HEK293 (cell line): ENCODE results near the gene ATP5ME.

ENCODE experiments used
- CTCF ChIA-PET: fragments of 350-600 bp; formaldehyde crosslinking; extraction: SDS; loops from one replicate; lab custom pipeline; 2021; ENCODE audit warnings: antibody characterized with exemption; lab: Yijun Ruan, JAX
- POLR2A ChIA-PET: fragments of 300-600 bp; formaldehyde crosslinking; extraction: SDS; loops from one replicate; lab custom pipeline; 2020; ENCODE audit warnings: antibody characterized with exemption, inconsistent platforms; lab: Yijun Ruan, JAX
- H3K27ac ChIP-seq: fragments of 200-500 bp; sonication (Bioruptor generic); 2 replicates; pipeline ENCODE4 v1.5.1; 2014; ENCODE audit warnings: low read depth, low read length, control low read depth, inconsistent platforms; ENCODE audit errors: extremely low read depth
- H3K36me3 ChIP-seq, 2 experiments: fragments of 200-500 bp in 1 of 2; sonication (Bioruptor generic) in 1 of 2; 1 replicate in 1 of 2; 2 replicates in 1 of 2; pipeline ENCODE4 v1.5.1; 2014 to 2017; ENCODE audit warnings: inconsistent platforms in 2 of 2, low read length in 2 of 2; ENCODE audit not compliant: control insufficient read depth in 2 of 2, insufficient read depth in 1 of 2
- H3K4me1 ChIP-seq: fragments of 200-500 bp; sonication (Bioruptor generic); 2 replicates; pipeline ENCODE4 v1.5.1; 2014; ENCODE audit warnings: mild to moderate bottlenecking, low read length, inconsistent platforms; ENCODE audit not compliant: control insufficient read depth, insufficient read depth
- H3K4me3 ChIP-seq: 2 replicates; pipeline ENCODE4 v1.5.1; 2011; ENCODE audit warnings: low read depth, mild to moderate bottlenecking, control low read depth, low read length, moderate library complexity
- H3K9me3 ChIP-seq: fragments of 200-500 bp; sonication (Bioruptor generic); 2 replicates; pipeline ENCODE4 v1.5.1; 2014; ENCODE audit warnings: low read depth, low read length, inconsistent platforms; ENCODE audit not compliant: control insufficient read depth, insufficient read depth
- RBAK ChIP-seq: fragments of 450-650 bp; formaldehyde crosslinking; IDR thresholded peaks from 2 replicates; pipeline ENCODE4 v1.5.1; 2016; ENCODE audit warnings: missing biosample characterization, missing genetic modification characterization
- ZBTB1 ChIP-seq: fragments of 450-650 bp; formaldehyde crosslinking; IDR thresholded peaks from 2 replicates; pipeline ENCODE4 v1.5.1; 2016; ENCODE audit warnings: missing biosample characterization, missing genetic modification characterization
- ZBTB7A ChIP-seq: fragments of 450-650 bp; formaldehyde crosslinking; IDR thresholded peaks from 2 replicates; pipeline ENCODE4 v1.5.1; 2016; ENCODE audit warnings: low read depth, missing biosample characterization, missing genetic modification characterization
- ZFHX2 ChIP-seq: fragments of 450-650 bp; formaldehyde crosslinking; conservative IDR thresholded peaks from 2 replicates; pipeline ENCODE4 v1.5.1; 2016; ENCODE audit warnings: missing biosample characterization, missing genetic modification characterization
- ZIC2 ChIP-seq: fragments of 450-650 bp; formaldehyde crosslinking; IDR thresholded peaks from 2 replicates; pipeline ENCODE4 v1.5.1; 2016; ENCODE audit warnings: missing biosample characterization, missing genetic modification characterization
- ZNF138 ChIP-seq: fragments of 450-650 bp; formaldehyde crosslinking; IDR thresholded peaks from 2 replicates; pipeline ENCODE4 v1.5.1; 2016; ENCODE audit warnings: missing biosample characterization, missing genetic modification characterization, borderline replicate concordance
- ZNF16 ChIP-seq: fragments of 450-650 bp; formaldehyde crosslinking; IDR thresholded peaks from 2 replicates; pipeline ENCODE4 v1.5.1; 2016; ENCODE audit warnings: low read depth, missing biosample characterization, missing genetic modification characterization
- ZNF221 ChIP-seq: fragments of 450-650 bp; formaldehyde crosslinking; IDR thresholded peaks from 2 replicates; pipeline ENCODE4 v1.5.1; 2017; ENCODE audit warnings: missing biosample characterization, missing genetic modification characterization, borderline replicate concordance
- ZNF335 ChIP-seq: fragments of 450-650 bp; formaldehyde crosslinking; conservative IDR thresholded peaks from 2 replicates; pipeline ENCODE4 v1.5.1; 2016; ENCODE audit warnings: missing biosample characterization, missing genetic modification characterization
- ZNF341 ChIP-seq: fragments of 450-650 bp; formaldehyde crosslinking; IDR thresholded peaks from 2 replicates; pipeline ENCODE4; 2016; ENCODE audit warnings: low read depth, missing biosample characterization, missing genetic modification characterization
- ZNF501 ChIP-seq: fragments of 450-650 bp; formaldehyde crosslinking; IDR thresholded peaks from 2 replicates; pipeline ENCODE4 v1.5.1; 2016; ENCODE audit warnings: missing biosample characterization, missing genetic modification characterization
- ZNF521 ChIP-seq: fragments of 450-650 bp; formaldehyde crosslinking; IDR thresholded peaks from 2 replicates; pipeline ENCODE4 v1.5.1; 2017; ENCODE audit warnings: missing biosample characterization, mild to moderate bottlenecking, missing genetic modification characterization
- ZNF585B ChIP-seq: fragments of 450-650 bp; formaldehyde crosslinking; IDR thresholded peaks from 2 replicates; pipeline ENCODE4 v1.5.1; 2016; ENCODE audit warnings: missing biosample characterization, missing genetic modification characterization
- ZNF610 ChIP-seq: fragments of 450-650 bp; formaldehyde crosslinking; IDR thresholded peaks from 2 replicates; pipeline ENCODE4 v1.5.1; 2016; ENCODE audit warnings: missing biosample characterization, missing genetic modification characterization, borderline replicate concordance
- ZNF626 ChIP-seq: fragments of 450-650 bp; sonication (Bioruptor Pico); formaldehyde crosslinking; IDR thresholded peaks from 2 replicates; pipeline ENCODE4 v1.5.1; 2018; ENCODE audit warnings: missing biosample characterization, missing genetic modification characterization, inconsistent platforms
- ZNF76 ChIP-seq: fragments of 450-650 bp; formaldehyde crosslinking; IDR thresholded peaks from 2 replicates; pipeline ENCODE4; 2016; ENCODE audit warnings: low read depth, missing biosample characterization, missing genetic modification characterization, borderline replicate concordance
- ZNF843 ChIP-seq: fragments of 450-650 bp; formaldehyde crosslinking; IDR thresholded peaks from 2 replicates; pipeline ENCODE4 v1.5.1; 2016; ENCODE audit warnings: missing biosample characterization, missing genetic modification characterization
- TF ChIP-seq, protein P1 (sequence below): fragments of 450-650 bp; formaldehyde crosslinking; IDR thresholded peaks from 2 replicates; pipeline ENCODE4 v1.5.0; 2017; ENCODE audit warnings: missing biosample characterization, missing genetic modification characterization, borderline replicate concordance
- TF ChIP-seq, protein P2 (sequence below): fragments of 450-650 bp; formaldehyde crosslinking; IDR thresholded peaks from 2 replicates; pipeline ENCODE4 v1.5.1; 2016; ENCODE audit warnings: missing biosample characterization, missing genetic modification characterization
- TF ChIP-seq, protein P3 (sequence below): fragments of 450-650 bp; formaldehyde crosslinking; IDR thresholded peaks from 2 replicates; pipeline ENCODE4 v1.5.1; 2016; ENCODE audit warnings: missing biosample characterization, missing genetic modification characterization
- TF ChIP-seq, protein P4 (sequence below): fragments of 450-650 bp; formaldehyde crosslinking; IDR thresholded peaks from 2 replicates; pipeline ENCODE4 v1.5.1; 2016; ENCODE audit warnings: missing biosample characterization, missing genetic modification characterization

ATP5ME gene

DNA sequence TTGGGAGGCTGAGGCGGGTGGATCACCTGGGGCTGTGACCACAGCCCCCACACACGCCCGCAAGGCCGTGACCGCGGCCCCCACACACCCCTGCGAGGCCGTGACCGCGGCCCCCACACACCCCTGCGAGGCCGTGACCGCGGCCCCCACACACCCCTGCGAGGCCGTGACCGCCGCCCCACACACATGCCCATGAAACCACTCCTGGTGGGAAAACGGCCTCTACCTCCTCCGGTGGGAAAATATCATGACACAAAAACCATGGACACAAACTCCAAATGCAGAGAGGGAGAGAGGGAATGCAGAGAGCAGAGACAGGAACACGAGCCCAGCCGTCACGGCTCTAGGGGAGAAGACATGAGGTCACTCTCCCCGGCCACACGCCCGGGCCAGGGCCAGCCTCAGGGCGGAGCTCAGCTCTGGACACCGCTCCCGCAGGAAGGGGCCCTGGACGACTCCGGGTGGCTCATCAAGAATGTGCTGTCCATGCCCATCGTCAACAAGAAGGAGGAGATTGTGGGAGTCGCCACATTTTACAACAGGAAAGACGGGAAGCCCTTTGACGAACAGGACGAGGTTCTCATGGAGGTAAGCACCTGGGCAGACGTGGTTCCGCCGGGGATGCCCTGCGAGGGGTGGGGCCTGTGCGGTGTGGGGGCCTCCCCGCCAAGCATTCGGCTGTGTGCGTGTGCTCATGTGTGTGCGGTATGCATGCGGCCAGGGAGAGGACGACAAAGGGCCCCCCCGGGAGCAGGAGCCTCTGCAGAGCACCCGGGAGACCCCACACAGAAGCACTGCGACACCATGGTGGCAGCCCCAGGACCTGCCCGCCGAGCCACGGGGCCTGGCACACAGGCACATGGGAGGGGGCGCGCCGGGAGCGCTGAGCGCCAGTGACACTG, 17.4 kb downstream of the ATP5ME start:
- H3K4me3 ChIP-seq: no peak overlapping the region
- TF ChIP-seq ZNF843 (tag by site-specific recombination) (no peak), ZNF16 (tag by site-specific recombination) (no peak), ZBTB7A (no peak), ZFHX2 (tag by site-specific recombination) (peak; percentile 33), ZNF76 (tag by site-specific recombination) (no peak), ZNF335 (tag by site-specific recombination) (no peak), ZBTB1 (tag by site-specific recombination) (no peak)
- TF ChIP-seq, protein P1, sequence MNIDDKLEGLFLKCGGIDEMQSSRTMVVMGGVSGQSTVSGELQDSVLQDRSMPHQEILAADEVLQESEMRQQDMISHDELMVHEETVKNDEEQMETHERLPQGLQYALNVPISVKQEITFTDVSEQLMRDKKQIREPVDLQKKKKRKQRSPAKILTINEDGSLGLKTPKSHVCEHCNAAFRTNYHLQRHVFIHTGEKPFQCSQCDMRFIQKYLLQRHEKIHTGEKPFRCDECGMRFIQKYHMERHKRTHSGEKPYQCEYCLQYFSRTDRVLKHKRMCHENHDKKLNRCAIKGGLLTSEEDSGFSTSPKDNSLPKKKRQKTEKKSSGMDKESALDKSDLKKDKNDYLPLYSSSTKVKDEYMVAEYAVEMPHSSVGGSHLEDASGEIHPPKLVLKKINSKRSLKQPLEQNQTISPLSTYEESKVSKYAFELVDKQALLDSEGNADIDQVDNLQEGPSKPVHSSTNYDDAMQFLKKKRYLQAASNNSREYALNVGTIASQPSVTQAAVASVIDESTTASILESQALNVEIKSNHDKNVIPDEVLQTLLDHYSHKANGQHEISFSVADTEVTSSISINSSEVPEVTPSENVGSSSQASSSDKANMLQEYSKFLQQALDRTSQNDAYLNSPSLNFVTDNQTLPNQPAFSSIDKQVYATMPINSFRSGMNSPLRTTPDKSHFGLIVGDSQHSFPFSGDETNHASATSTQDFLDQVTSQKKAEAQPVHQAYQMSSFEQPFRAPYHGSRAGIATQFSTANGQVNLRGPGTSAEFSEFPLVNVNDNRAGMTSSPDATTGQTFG: no peak
- TF ChIP-seq, protein P2, sequence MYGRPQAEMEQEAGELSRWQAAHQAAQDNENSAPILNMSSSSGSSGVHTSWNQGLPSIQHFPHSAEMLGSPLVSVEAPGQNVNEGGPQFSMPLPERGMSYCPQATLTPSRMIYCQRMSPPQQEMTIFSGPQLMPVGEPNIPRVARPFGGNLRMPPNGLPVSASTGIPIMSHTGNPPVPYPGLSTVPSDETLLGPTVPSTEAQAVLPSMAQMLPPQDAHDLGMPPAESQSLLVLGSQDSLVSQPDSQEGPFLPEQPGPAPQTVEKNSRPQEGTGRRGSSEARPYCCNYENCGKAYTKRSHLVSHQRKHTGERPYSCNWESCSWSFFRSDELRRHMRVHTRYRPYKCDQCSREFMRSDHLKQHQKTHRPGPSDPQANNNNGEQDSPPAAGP (tag by site-specific recombination): no peak
- H3K4me1 ChIP-seq: no peaks in the 10 kb centered on the region
- no peaks in the 10 kb centered on the region for H3K9me3 ChIP-seq
- H3K36me3 ChIP-seq: no peaks in the 10 kb centered on the region
- ChIA-PET CTCF (no interaction called here), POLR2A (no interaction called here)
- H3K27ac ChIP-seq: no peak overlapping the region

DNA sequence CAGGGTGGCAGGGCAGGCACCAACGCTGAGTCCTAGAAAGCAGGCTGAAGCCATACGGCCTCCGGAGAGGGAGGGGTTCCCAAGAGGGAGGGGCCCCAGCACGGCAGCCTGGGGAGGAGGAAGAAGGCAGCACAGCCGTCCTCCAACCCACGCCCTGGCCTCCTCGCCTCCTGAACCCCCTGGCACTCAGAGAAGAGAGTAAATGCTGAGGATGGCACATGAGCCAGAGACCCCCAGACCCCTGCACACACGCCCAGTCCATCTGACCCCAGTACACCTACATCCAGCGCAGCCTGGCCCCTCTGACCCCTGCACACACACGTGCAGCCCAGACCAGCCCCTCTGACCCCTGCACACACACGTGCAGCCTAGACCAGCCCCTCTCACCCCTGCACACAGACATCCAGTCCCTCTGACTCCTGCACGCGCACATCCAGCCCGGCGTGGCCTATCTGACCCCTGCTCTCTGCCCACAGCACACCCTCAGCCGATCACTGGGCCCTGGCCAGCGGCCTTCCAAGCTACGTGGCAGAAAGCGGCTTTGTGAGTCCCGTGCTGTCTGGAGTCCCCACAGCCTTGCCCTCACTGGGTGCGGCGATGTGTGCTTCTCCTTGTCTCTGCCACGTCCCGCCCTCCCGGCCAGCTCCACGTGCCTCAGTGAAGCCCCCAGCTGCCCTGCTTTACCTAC, 18.5 kb downstream of the ATP5ME start:
- ChIA-PET POLR2A (no interaction called here), CTCF (no interaction called here)
- no peak overlapping the region for H3K27ac ChIP-seq
- TF ChIP-seq ZNF221 (no peak), ZNF341 (peak; percentile 72)
- no peak overlapping the region for H3K4me3 ChIP-seq
- H3K9me3 ChIP-seq: no peaks in the 10 kb centered on the region
- H3K36me3 ChIP-seq: no peaks in the 10 kb centered on the region
- no peaks in the 10 kb centered on the region for H3K4me1 ChIP-seq

DNA sequence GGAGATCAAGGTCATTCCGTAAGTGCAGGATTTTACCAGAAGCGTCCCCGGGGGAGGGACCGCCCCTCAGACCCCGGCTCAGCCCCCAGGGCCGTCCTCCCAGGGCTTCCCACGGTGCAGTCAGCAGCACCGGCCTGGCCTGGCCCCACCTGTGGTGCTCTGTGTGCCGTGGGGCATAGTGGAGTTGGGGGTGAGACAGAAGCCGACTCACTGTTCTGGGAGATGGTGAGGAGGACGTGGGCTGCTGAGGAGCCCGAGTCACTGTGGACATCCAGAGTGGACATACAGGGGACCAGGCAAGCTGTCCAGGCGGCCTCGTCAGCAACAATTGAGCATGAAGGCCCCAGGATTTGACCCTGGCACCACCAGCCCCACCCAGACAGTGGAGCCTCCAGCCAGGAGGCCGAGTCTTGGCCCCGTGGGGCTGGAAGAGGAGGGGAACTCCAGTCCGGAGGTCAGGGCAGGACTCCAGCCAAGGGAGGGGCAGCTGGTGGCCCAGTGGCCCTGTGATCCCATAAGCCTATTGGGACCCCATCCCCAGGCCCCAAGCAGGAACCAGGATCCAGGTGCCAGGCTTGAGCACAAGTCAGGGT, 19.1 kb downstream of the ATP5ME start:
- Histone ChIP-seq H3K36me3 (no peaks in the 10 kb centered on the region), H3K9me3 (no peaks in the 10 kb centered on the region), H3K4me3 (no peak overlapping the region), H3K27ac (no peak overlapping the region), H3K4me1 (no peaks in the 10 kb centered on the region)
- ChIA-PET CTCF (no interaction called here), POLR2A (no interaction called here)
- TF ChIP-seq ZNF521 (tag by site-specific recombination): no peak
- TF ChIP-seq ZNF585B (tag by site-specific recombination): no peak
- no peak for TF ChIP-seq ZNF501 (tag by site-specific recombination)
- TF ChIP-seq, protein P3, sequence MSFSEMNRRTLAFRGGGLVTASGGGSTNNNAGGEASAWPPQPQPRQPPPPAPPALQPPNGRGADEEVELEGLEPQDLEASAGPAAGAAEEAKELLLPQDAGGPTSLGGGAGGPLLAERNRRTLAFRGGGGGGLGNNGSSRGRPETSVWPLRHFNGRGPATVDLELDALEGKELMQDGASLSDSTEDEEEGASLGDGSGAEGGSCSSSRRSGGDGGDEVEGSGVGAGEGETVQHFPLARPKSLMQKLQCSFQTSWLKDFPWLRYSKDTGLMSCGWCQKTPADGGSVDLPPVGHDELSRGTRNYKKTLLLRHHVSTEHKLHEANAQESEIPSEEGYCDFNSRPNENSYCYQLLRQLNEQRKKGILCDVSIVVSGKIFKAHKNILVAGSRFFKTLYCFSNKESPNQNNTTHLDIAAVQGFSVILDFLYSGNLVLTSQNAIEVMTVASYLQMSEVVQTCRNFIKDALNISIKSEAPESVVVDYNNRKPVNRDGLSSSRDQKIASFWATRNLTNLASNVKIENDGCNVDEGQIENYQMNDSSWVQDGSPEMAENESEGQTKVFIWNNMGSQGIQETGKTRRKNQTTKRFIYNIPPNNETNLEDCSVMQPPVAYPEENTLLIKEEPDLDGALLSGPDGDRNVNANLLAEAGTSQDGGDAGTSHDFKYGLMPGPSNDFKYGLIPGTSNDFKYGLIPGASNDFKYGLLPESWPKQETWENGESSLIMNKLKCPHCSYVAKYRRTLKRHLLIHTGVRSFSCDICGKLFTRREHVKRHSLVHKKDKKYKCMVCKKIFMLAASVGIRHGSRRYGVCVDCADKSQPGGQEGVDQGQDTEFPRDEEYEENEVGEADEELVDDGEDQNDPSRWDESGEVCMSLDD (tag by site-specific recombination): no peak
- no peak for TF ChIP-seq RBAK (tag by site-specific recombination)
- TF ChIP-seq ZNF626 (tag by site-specific recombination): no peak
- TF ChIP-seq ZNF138: no peak
- no peak for TF ChIP-seq ZIC2 (tag by site-specific recombination)
- TF ChIP-seq, protein P4, sequence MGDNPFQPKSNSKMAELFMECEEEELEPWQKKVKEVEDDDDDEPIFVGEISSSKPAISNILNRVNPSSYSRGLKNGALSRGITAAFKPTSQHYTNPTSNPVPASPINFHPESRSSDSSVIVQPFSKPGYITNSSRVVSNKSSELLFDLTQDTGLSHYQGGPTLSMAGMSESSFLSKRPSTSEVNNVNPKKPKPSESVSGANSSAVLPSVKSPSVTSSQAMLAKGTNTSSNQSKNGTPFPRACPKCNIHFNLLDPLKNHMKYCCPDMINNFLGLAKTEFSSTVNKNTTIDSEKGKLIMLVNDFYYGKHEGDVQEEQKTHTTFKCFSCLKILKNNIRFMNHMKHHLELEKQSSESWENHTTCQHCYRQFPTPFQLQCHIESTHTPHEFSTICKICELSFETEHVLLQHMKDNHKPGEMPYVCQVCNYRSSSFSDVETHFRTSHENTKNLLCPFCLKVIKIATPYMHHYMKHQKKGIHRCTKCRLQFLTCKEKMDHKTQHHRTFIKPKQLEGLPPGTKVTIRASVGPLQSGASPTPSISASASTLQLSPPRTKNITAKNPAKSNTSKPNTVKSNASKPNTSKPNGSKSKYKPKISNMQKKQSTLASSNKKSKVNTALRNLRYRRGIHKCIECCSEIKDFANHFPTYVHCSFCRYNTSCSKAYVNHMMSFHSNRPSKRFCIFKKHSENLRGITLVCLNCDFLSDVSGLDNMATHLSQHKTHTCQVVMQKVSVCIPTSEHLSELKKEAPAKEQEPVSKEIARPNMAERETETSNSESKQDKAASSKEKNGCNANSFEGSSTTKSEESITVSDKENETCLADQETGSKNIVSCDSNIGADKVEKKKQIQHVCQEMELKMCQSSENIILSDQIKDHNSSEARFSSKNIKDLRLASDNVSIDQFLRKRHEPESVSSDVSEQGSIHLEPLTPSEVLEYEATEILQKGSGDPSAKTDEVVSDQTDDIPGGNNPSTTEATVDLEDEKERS (tag by site-specific recombination): no peak
- no peak for TF ChIP-seq ZNF610 (tag by site-specific recombination)
